ENCODE measurements around the gene PSMA7. TPM values are rescaled to one million over a fixed set of nuclear protein-coding genes. Genes with fewer than 3 reads are reported as not detected.

The PSMA7 gene
- total RNA-seq, 1 donor from 2014 or later = 233 TPM

GRCh38 chr20:62137478-62138203, 5.6 kb downstream of the PSMA7 start:
- Histone ChIP-seq H3K27ac (replicated peaks) (no peak overlapping the region), H3K9me3 (replicated peaks) (no peaks in the 10 kb centered on the region), H3K36me3 (peaks cover 82% of the 10 kb centered on the region), H3K4me1 (peaks cover 76% of the 10 kb centered on the region), H3K4me3 (no peak overlapping the region), H3K27me3 (ENCODE audit: low read depth) (no peaks in the 10 kb centered on the region)
- DNase-seq = no peak
- TF ChIP-seq CTCF (IDR thresholded peaks at IDR 0.05; ENCODE audit: borderline replicate concordance) = no peak
- intact Hi-C loops (cut with micrococcal nuclease) = loop anchor here (10.0 kb wide), 1 partner anchor 113 kb away; no protein-coding TSS in a partner anchor

DNA sequence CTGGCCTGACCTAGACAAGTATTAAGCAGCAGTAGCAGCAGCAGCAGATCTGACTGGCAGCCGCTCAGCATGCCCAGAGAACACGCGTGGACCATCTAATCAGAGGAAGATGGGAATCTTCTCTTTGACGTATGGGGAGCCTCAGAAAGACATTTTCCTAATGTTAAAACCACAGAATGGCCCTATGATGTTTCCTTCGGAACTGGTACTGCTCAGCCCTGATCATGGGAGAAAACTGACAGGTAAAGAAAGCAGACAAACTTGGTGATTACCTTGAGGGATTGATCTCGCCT, 6.2 kb downstream of the PSMA7 start:
- no peaks in the 10 kb centered on the region for H3K27me3 ChIP-seq (ENCODE audit: low read depth)
- H3K9me3 ChIP-seq (replicated peaks) = no peaks in the 10 kb centered on the region
- intact Hi-C loops (cut with micrococcal nuclease) = loop anchor here (10.0 kb wide), 1 partner anchor 112 kb away; no protein-coding TSS in a partner anchor
- no peak overlapping the region for H3K4me3 ChIP-seq
- H3K4me1 ChIP-seq = peaks cover 76% of the 10 kb centered on the region
- no peak overlapping the region for H3K27ac ChIP-seq (replicated peaks)
- peak; percentile 26 for TF ChIP-seq CTCF (IDR thresholded peaks at IDR 0.05; ENCODE audit: borderline replicate concordance)
- no peak for DNase-seq
- peaks cover 86% of the 10 kb centered on the region for H3K36me3 ChIP-seq

- H3K4me3 ChIP-seq = no peak overlapping the region
- peak; percentile 66 for DNase-seq
- no peaks in the 10 kb centered on the region for H3K27me3 ChIP-seq (ENCODE audit: low read depth)
- H3K9me3 ChIP-seq (replicated peaks) = no peaks in the 10 kb centered on the region
- H3K4me1 ChIP-seq = peaks cover 76% of the 10 kb centered on the region
- peaks cover 92% of the 10 kb centered on the region for H3K36me3 ChIP-seq
- peak; percentile 82 for TF ChIP-seq CTCF (IDR thresholded peaks at IDR 0.05; ENCODE audit: borderline replicate concordance)
- intact Hi-C loops (cut with micrococcal nuclease) = loop anchor here (10.0 kb wide), 1 partner anchor 112 kb away; no protein-coding TSS in a partner anchor
- no peak overlapping the region for H3K27ac ChIP-seq (replicated peaks)
These were observed 6.7 kb downstream of the PSMA7 start for GRCh38 chr20:62136283-62137091.

GRCh38 chr20:62135573-62136266, 7.5 kb downstream of the PSMA7 start:
- no peak for TF ChIP-seq CTCF (IDR thresholded peaks at IDR 0.05; ENCODE audit: borderline replicate concordance)
- Histone ChIP-seq H3K9me3 (replicated peaks) (no peaks in the 10 kb centered on the region), H3K4me1 (peaks cover 76% of the 10 kb centered on the region), H3K27ac (replicated peaks) (peak overlapping the region; percentile 88), H3K27me3 (ENCODE audit: low read depth) (no peaks in the 10 kb centered on the region), H3K36me3 (peaks cover 98% of the 10 kb centered on the region), H3K4me3 (no peak overlapping the region)
- DNase-seq = no peak
- intact Hi-C loops (cut with micrococcal nuclease) = loop anchor here (10.0 kb wide), 1 partner anchor 111 kb away; no protein-coding TSS in a partner anchor

GRCh38 chr20:62134735-62135231, 8.4 kb downstream of the PSMA7 start:
- H3K27ac ChIP-seq (replicated peaks) = peak overlapping the region; percentile 88
- no peak overlapping the region for H3K4me3 ChIP-seq
- TF ChIP-seq CTCF (IDR thresholded peaks at IDR 0.05; ENCODE audit: borderline replicate concordance) = no peak
- peaks cover 98% of the 10 kb centered on the region for H3K36me3 ChIP-seq
- no peaks in the 10 kb centered on the region for H3K27me3 ChIP-seq (ENCODE audit: low read depth)
- H3K4me1 ChIP-seq = peaks cover 76% of the 10 kb centered on the region
- no peak for DNase-seq
- intact Hi-C loops (cut with micrococcal nuclease) = loop anchor here (10.0 kb wide), 1 partner anchor 110 kb away; no protein-coding TSS in a partner anchor
- no peaks in the 10 kb centered on the region for H3K9me3 ChIP-seq (replicated peaks)
